Inflammatory macrophage treated with lipopolysaccharide for 1 hour (primary cell): ENCODE measurements around the gene KCNMA1.
A peak's percentile ranks its signal among the peaks of the same experiment; 100 is the strongest.

Experiments
- DNase-seq, 2 donors: peaks; one replicate each; pipeline ENCODE4 v3.0.0-alpha.2; 2020 to 2022

Gene KCNMA1

GRCh38 chr10:77191324-77192049 lies 446.1 kb downstream of the KCNMA1 start:
- no peak for DNase-seq

GRCh38 chr10:77190291-77190690 lies 447.3 kb downstream of the KCNMA1 start:
- no peak for DNase-seq

- no peak for DNase-seq
Measured at GRCh38 chr10:77189520-77189919, 448.1 kb downstream of the KCNMA1 start.

GRCh38 chr10:77189075-77189474 lies 448.5 kb downstream of the KCNMA1 start:
- no peak for DNase-seq

- no peak for DNase-seq
Measured at GRCh38 chr10:77188521-77188920, 449.1 kb downstream of the KCNMA1 start.

GRCh38 chr10:77188000-77188395 lies 449.6 kb downstream of the KCNMA1 start:
- DNase-seq: no peak

GRCh38 chr10:77187376-77187999 lies 450.1 kb downstream of the KCNMA1 start:
- DNase-seq: no peak

- no peak for DNase-seq
Measured at GRCh38 chr10:77186936-77187335, 450.7 kb downstream of the KCNMA1 start.

- DNase-seq: no peak
Measured at GRCh38 chr10:77185696-77186095, 451.9 kb downstream of the KCNMA1 start.

GRCh38 chr10:77182803-77183202 lies 454.8 kb downstream of the KCNMA1 start:
- no peak for DNase-seq

GRCh38 chr10:77180794-77181193 lies 456.8 kb downstream of the KCNMA1 start:
- no peak for DNase-seq

GRCh38 chr10:77180104-77180503 lies 457.5 kb downstream of the KCNMA1 start:
- no peak for DNase-seq

- no peak for DNase-seq
Measured at GRCh38 chr10:77179015-77179695, 458.5 kb downstream of the KCNMA1 start.

GRCh38 chr10:77177589-77177988 lies 460.0 kb downstream of the KCNMA1 start:
- no peak for DNase-seq

- DNase-seq: no peak
Measured at GRCh38 chr10:77177161-77177560, 460.4 kb downstream of the KCNMA1 start.

- DNase-seq: no peak
Measured at GRCh38 chr10:77176232-77176631, 461.4 kb downstream of the KCNMA1 start.

- DNase-seq: no peak
Measured at GRCh38 chr10:77175631-77176222, 461.9 kb downstream of the KCNMA1 start.

- peak; percentile 56 to 90 for DNase-seq
Measured at GRCh38 chr10:77173615-77174461, 463.8 kb downstream of the KCNMA1 start.

- DNase-seq: no peak
Measured at GRCh38 chr10:77172086-77172485, 465.5 kb downstream of the KCNMA1 start.

- DNase-seq: no peak
Measured at GRCh38 chr10:77168861-77169260, 468.7 kb downstream of the KCNMA1 start.

GRCh38 chr10:77168161-77168560 lies 469.4 kb downstream of the KCNMA1 start:
- no peak for DNase-seq

- peak; percentile 27 to 75 for DNase-seq
Measured at GRCh38 chr10:77165445-77166208, 472.0 kb downstream of the KCNMA1 start.
